Fibroblast of villous mesenchyme (primary cell): ENCODE measurements around the gene REP15. TPM values are rescaled to one million over a fixed set of nuclear protein-coding genes. Genes with fewer than 3 reads are reported as not detected.
A peak's percentile ranks its signal among the peaks of the same experiment; 100 is the strongest.

Source experiments
- DNase-seq: peaks from one replicate; pipeline ENCODE4 v3.0.0-alpha.2; 2010; ENCODE audit warnings: low read depth
- H3K4me3 ChIP-seq: 2 replicates; pipeline ENCODE4 v1.5.1; 2011; ENCODE audit warnings: low read depth, mild to moderate bottlenecking, low read length
- CTCF ChIP-seq: IDR thresholded peaks from 2 replicates; pipeline ENCODE4 v1.5.1; 2012; ENCODE audit warnings: low read depth, mild to moderate bottlenecking, low read length; ENCODE audit not compliant: insufficient read depth
- total RNA-seq: library from RNA; depleted of rRNA; stranded (reverse); fragments of >200 nt; gene quantifications from 2 replicates; pipeline ENCODE4 v1.2.3, GENCODE V29; 2012

The REP15 gene
- total RNA-seq, 1 donor = 0.86 TPM

DNA sequence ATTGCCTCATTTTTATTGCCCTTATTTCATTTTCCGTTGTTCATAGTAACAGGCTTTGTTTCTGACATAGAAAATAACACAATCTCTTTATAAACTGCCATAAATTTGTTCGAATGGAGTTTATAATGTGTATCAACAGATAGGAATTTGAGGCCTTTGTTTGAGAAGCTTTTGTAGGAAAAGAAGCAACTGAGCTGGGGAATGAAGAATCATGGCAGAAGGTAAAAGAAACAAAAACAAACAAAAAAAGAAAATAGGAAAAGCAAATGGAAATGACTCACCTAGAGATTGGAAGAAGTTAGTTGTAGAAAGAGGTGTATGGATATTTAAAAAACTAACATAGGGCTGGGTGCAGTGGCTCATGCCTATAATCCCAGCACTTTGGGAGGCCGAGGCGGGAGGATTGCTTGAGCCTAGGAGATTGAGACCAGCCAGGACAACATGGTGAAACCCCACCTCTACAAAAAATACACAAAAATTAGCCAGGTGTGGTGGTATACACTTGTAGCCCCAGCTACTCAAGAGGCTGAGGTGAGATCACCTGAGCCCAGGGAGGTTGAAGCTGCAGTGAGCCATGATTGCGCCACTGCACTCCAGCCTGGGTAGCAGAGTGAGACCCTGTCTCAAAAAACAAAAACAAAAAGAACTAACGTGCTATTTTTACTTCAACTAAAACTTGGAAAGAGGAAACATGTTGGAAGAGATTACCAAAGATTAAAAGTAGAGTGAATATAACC is 523 bp upstream of the REP15 start:
- DNase-seq = no peak
- TF ChIP-seq CTCF = no peak
- no peak overlapping the region for H3K4me3 ChIP-seq

GRCh38 chr12:27696864-27697564 is 767 bp downstream of the REP15 start:
- no peak for TF ChIP-seq CTCF
- DNase-seq = peak; percentile 28
- H3K4me3 ChIP-seq = no peak overlapping the region

DNA sequence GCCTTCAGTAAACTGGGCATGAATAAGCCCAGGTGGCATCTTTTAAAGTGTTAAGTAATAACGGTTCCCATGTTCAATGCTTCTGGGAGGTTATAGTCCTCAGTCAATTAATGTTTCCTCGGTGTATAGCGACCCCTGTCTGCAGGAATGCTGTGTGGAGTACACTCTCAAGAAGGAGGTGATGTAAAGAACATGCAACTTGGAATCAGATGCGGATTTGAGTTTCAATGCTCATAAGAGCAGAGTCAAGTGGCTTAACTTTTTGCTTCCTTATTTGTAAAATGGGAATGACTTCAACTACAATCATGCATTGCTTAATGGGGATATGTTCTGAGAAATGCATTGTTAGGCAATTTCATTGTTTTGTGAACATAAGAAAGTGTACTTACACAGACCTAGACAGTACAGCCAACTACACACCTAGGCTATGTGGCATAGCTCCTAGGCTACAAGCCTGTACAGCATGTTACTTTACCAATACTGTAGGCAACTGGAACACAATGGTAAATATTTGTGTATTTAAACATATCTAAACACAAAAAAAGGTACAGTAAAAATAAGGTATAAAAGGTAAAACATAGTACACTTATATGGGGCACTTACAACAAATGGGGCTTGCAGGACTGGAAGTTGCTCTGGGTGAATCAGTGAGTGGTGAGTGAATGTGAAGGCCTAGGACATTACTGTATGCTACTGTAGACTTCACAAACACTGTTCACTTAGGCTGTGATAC is 7.6 kb downstream of the REP15 start:
- no peak overlapping the region for H3K4me3 ChIP-seq
- peak; percentile 91 for DNase-seq
- peak; percentile 90 for TF ChIP-seq CTCF

DNA sequence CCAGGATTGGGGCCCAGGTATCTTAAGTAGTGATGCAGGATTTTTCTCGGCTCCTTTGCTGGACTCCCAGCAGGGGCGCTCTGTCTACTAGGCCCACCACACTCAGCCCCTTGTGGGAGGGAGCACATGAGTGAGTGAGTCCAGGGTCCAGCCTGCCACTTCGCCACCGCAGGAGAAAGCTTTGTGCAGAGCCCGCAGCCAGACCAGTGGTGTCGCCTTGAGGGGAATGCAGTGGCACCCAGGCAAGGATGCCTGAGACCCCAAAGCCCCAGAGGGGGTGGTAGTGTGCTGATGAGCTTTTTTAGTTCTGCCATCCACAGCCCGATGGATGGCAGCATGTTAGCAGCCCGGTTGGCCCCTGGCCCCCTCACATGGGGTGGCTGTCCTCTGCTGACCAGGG is 9.0 kb downstream of the REP15 start:
- H3K4me3 ChIP-seq = no peak overlapping the region
- no peak for DNase-seq
- TF ChIP-seq CTCF = no peak

DNA sequence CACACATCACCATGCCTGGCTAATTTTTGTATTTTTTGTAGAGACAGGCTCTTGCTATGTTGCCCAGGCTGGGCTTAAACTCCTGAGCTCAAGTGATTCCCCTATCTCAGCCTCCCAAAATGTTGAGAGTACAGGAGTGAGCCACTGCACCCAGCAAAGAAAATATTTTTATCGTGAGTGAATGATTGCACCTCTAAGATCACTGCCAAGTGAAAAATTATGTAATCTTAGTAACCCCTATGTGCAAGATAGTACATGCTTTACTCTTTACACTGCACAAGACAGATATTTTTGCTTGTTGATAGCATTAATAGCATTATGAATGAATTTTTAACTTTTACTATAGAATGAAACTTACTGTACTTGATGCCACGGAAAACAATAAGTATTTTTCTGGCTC is 11.0 kb downstream of the REP15 start:
- H3K4me3 ChIP-seq = no peak overlapping the region
- no peak for DNase-seq
- no peak for TF ChIP-seq CTCF

GRCh38 chr12:27709212-27709931 is 13.1 kb downstream of the REP15 start:
- no peak for DNase-seq
- TF ChIP-seq CTCF = no peak
- H3K4me3 ChIP-seq = peak overlapping the region; percentile 98
